Superior temporal gyrus (tissue), 1 donor: ENCODE data around the gene UNC5CL.

ENCODE experiments used
- DNase-seq: peaks from one replicate; pipeline ENCODE4 v3.0.0-alpha.2; 2016; ENCODE audit errors: extremely low spot score

The UNC5CL gene

DNA sequence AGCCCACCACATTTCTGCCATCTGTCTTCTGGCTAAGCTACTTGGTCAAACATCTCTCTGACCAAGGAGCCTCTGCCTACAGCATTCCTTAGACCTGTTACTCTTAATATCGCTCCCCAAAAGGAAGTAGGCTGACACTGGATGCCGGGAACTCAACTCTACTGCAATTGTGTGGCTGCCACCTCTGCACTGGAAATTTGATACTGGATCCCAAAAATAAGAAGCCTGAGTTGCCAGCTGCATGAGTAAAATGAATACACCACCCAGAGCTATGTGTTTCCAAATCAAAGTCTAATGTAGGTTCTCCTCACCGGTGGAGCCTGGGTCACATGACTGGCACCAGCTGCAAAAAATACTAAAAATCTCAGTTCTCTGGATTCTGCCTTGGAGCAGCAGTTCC lies 36.9 kb downstream of the UNC5CL start:
- no peak for DNase-seq

DNA sequence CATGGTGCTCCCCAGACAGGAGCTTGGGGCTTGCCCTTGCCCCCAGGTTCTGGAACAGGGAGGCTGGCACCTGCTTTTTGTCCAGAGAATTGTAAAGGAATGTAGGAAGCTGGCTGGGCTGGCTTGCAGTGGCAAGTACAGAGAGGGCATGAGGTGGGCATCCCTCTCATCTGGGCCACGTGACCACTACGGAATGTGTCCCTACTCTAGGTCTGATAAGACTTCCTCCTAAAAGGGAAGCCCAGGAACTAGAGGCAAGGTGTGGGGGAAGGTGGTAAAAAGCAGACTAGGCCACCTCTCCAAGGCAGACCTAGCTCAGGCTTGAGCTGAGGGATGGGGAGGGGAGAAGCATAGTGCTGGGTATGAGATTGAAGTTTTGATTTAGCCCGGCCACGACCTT lies 38.8 kb downstream of the UNC5CL start:
- no peak for DNase-seq

DNA sequence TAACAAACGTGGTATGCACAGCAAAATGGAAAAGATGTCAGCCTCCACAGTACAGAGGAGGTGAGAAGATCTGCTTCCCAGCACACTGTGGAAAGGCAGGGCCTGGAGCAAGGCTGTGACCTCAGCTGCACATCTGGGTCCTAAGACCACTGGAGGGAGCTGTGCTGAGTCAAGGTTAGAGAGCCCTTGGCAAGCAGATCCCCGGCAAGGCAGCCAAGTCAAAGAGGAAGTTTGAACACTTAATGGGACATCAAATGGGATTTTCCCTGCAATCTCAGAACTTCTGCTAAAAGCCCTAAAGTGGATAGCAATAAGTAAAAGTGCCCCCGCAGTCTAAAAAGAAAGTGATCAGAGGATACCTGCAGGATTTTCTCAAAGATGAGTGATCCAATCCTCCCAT lies 39.5 kb downstream of the UNC5CL start:
- no peak for DNase-seq

DNA sequence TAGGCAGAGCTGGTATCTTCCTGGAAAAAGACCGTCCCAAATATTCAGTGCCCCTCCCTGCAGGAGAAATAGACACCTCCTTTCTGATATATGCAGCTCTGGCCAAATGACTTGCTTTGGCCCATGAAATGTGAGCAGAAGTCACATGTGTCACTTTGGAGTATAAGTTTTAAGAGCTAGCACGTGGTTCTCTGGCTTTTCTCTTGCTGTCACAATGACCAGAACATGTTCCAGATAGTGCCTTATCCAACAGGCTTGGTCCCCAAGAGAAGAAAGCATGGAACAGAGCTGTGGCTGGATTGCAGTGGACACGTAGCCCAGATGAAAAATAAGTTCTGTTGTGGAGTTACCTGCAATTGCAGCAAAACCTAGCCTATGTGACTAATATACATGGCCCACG lies 40.4 kb downstream of the UNC5CL start:
- no peak for DNase-seq

DNA sequence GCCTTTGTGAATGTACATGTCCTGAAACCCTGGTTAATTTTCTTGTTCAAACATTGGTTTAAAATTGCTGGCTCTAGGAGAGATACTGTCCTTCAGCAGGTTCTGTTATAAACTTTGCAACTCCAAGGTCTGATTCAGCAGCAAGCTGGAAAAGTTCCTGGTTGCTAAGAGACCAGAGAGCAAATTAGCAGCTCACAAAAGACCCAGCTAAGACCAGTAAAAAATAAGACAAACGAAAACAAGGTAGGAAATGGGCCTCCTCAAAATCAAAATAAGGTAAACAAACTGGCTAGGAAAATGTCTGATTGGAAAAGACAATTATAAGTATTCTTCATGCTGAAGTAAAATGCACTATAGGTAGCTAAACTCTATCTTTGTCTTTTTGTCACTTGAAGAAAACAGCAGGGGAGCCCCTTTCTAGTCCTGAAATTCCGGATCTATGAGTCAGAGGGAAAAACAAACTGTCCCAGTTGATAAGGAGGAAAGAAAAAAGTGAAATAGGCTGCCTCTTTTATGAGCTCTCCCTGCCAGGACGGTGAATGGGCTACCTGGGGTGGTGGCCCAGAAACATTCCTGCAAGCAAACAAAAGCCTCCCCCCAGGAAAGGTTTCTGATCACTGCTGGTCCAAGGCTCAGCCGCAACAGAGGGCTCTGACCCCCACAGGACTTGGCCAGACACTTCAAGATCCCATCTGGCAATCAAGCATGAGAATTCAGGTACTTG lies 41.6 kb downstream of the UNC5CL start:
- peak; percentile 57 for DNase-seq

DNA sequence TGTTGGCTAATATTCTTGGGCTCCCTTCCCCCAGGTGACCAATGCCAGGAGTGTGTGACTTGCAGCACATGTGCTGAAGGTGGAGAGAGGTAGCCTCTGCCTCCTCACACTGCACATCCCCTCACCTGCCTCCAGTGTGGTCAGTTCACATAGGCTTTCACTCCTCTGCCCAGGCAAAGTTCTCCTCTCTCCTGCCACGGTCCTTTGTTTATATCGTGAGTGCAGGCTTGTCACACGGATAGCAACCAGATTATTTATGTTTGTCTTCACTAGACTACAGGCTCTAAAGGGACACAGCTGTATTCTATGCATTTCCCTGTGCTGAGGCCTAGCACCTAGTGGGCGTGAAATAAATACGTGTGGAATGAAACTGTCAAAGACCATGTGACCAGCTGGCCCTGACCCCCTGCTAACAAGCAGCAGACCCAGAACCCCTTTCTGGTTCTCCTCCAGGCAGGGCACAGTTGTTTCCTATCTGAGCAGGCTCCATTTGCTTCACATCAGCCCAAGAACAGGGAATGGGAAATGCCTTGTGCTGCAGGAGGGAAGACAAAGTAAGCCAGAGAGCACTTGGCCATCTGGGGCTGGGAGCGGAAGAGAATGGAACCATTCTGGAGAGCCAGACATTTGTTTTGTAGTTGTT lies 42.3 kb downstream of the UNC5CL start:
- DNase-seq = no peak

DNA sequence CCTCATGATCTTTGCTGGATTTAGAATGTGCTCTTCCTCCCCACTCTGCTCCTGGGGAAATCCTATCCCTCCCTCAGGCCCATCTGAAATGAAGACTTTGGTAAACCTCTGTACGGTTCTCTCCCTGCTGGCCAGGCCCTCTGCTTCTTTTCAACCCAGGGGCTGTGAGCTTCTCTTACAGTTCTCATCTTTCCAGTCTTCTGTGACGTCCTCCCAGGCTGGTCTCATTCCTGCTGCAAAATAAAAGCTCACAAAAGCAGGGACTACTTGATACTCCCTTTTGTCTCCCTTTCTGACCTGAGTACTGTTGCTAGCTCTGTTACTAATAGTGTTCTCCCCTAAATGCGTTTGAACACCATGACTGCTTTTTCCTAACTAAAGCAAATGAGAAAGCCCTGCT lies 46.3 kb downstream of the UNC5CL start:
- DNase-seq = no peak

DNA sequence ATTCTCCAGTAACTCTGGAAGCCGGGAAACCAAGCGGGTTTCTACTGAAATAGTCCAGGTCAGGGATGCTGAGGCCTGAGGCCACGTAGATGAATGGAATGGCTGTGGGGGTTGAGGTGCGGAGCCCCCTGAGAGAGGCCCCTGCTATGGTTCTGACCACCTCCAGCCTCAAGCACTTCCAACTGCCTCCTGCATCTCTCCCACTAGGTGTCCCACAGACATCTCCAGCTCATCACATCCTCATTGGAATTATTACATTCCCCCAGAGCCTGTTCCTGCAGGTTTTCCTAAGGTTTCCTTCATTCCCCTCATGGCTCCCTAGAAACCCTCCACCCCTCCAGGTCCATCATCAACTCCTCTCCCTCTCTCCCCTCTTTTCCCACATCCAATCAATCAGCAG lies 48.7 kb downstream of the UNC5CL start:
- DNase-seq = no peak

DNA sequence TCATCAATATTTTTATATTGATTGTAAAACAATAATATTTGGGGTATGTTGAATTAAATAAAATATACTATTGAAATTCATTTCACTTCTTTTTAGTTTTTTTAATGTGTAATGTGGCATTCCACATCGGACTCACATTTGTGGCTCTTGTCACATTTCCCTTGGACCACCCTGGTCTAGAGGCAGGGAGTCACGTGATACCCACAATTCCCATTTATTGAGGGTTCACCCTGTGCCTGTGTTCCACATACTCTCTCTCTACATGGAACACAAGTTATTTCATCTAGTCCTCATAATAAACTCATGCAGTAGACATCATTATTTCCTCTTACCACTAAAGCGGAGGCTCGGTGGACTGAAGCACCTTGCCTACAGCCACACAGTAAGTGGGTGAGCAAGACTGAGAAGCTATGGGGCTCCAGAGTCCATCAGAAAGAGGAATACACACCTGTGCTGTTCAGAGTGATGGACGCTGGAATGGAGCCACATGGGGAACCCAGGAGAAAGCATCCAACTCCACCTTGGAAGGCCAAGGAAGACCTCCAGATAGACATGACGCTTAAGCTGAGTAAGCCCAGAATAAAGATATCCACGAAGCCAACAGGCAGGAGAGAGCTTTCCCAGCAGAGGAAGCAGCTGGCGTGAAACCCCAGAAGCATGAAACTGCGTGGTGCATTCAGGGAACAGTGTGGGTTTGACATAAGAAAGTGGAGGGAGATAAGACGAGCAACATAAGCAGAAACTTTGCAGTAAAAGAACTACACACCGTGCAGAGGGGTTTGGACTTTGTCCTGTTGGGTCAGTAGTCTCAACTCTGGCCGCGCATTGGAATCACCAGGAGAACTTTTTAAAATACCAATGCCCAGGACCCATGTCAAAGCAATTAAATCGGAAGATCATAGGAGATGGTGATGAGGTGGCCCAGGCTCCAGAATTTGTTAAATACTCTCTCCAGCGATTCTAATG lies 49.5 kb downstream of the UNC5CL start:
- no peak for DNase-seq

DNA sequence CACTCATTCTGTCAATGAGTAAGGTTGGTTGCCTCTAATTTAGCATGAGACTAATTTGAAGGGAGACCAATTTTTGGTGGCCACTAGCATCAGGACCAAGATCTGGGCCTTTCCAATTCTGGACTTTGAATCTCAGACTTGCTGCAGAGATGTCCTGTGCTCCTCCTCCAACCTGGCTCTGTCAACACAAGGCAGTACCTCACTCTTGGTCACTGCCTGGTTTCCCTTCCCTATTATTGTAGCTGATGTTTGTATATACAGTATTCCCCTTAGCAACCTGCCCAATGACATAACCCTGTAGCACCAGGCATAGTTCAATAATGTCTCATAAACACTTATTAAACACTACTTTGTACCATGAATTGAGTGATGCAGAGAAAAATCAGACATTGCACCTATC lies 50.4 kb downstream of the UNC5CL start:
- DNase-seq = no peak

DNA sequence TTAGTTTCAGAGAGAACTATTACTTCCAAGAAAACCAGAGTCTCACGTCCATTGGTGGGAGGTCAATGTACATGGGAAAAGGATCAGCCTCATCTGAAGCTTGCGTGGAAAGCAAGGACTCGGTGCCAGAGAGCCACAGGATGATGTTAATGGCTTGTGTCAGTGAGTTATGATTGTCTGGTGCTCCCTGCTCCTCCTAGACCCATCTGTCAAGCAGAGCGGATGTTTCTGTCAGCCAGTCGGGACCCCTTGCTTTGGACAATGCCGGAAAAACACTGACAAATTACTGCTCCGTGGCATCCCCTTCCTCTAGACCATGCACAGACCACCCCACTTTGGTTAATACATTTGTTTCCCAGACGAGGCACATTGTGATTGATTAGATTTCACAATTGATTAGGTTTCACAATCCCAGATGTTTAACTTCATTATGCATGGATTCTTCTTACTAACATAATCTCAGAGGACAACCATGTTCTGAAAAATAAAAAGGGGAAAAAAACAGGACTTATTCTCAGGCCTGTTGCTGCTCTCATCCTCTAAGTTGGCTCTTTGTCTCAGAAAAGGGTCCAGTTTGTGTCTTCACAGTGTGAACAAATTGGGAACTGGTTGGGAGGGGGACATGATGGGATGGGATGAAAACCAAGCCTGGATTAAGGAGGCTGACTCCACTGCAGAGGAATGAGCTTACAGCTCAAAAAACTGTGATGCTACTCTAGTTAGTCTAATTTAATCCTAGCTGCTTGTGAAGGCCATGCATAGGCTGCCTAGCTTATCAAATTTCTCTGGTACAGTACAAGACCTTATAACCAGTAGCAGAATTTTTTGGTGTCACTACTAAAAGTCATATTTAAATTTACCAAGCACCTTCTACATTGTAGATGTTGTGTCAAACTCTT lies 51.9 kb downstream of the UNC5CL start:
- DNase-seq = no peak

DNA sequence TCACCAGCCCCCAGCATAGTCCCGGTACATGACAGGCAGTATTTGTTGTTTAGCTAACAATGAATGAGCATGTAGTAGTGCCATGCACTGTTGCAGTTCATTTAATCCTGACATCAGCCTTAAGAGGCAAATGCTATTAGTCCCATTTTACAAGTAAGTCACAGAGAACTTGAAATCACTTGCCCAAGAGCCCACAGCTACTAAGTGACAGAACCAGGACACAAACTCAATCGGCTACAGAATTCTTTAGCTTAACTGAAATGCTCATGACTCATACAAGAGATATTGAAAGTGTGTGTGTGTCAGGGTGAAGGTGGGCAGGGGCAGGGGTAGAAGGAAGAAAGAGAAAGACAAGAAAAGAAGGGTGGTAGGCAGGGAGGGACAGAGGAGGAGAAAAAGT lies 52.7 kb downstream of the UNC5CL start:
- DNase-seq = no peak

DNA sequence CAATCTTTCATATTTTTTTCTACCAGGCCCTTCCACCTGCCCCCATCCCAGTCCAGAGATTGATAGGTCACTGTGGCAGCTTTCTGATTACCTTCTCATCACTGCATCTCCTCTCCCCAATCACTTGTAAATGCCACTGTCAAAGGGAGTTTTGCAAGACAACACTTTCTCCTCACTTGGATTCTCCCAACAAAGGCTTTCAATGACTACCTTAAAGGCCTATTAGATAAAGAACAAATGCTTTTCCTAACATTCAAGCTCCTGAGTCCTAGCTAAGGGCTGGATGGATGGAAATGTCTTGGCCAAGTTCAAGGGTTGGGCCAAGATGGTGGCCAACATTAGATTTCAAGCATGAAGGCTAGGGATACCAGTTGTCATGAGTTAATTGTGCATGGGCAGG lies 55.3 kb downstream of the UNC5CL start:
- DNase-seq = no peak

DNA sequence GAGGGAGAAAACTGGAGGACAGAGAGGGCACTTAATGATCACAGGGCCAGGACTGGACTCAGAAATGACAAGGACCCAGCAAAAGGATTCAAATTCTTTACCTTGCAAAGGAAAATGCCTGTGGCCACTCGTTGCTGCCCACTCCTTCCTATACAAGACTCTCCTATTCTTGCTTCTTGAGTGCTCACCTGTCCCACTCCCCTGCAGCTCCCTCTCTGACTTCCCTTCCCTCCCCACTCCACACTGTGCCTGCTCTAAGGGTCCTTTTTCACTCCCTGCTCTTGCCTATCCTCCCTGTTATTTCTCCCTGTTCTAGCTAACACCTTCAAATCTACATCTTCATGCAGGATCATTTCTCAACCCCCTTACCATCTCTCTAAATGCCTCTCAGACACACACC lies 56.1 kb downstream of the UNC5CL start:
- DNase-seq = no peak

DNA sequence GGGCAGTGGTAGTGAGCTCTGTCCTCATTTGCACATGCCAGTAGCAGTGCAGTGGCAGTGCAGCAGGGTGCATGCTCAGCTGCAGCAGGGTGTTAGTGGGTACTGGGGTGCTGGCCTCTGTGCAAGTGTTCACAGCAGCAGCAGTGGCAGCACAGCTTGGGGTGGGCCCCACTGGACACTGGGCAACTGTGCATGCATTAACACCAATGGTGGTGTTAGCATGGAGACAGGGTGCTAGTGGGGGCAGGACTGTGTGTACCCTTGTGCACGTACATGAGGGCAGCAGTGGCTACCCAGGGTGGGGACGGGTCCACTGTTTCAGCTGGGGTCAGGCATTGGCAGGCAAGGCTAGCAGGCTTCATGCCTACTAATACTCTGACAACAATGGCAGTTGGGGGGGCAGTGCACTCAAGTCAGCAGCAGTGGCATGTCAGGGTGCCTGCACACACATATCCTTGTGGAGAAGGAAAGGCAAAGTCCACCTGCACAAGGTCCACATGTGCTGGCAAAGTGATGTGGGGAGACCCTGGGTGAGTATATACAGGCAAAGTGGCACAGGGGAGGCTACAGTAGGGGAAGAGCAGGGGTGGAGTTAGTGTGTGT lies 60.2 kb downstream of the UNC5CL start:
- DNase-seq = no peak

DNA sequence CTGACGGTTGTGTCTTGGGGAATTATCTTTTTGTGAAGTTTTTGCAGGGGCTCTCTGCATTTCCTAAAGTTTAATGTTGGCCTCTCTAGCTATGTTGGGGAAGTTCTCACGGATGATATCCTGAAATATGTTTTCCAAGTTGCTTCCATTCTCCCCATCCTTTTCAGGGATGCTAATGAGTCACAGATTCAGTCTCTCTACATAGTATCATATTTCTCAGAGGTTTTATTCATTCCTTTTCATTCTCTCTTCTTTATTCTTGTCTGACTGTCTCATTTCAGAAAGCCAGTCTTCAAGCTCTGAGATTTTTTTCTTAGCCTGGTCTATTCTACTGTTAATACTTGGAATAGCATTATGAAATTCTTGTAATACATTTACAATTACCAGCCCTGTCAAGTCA lies 61.3 kb downstream of the UNC5CL start:
- DNase-seq = no peak

DNA sequence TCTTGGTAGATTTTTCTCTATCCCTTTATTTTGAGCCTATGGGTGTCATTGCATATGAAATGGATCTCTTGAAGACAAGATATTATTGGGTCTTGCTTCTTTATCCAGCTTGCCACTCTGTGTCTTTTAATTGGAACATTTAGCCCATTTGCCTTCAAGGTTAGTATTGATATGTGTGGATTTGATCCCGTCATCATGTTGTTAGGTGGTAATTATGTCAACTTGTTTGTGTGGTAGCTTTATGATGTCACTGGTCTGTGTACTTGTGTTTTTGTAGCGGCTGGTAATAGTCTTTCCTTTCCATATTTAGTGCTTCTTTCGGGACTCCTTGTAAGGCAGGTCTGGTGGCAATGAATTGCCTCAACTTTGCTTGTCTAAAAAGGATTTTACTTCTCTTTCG lies 61.9 kb downstream of the UNC5CL start:
- DNase-seq = no peak
